Calu3 (cell line): ENCODE data around the gene SDC3. TPM values are rescaled to one million over a fixed set of nuclear protein-coding genes. Genes with fewer than 3 reads are reported as not detected.
A peak's percentile ranks its signal among the peaks of the same experiment; 100 is the strongest.

Experiments used
- BruUV-seq: library from RNA; stranded (reverse); fragments of 400-500 nt; replicated peaks from 2 replicates; lab custom pipeline; 2021; lab: Mats Ljungman, UMichigan
- CTCF ChIA-PET: fragments of 300-600 bp; sonication (Branson Sonifier 250); formaldehyde crosslinking; loops from one replicate; lab custom pipeline; 2022; ENCODE audit warnings: antibody characterized with exemption; lab: Charles Lee
- DNase-seq: peaks from one replicate; pipeline ENCODE4 v3.0.0; 2022
- H3K27ac Mint-ChIP-seq: one replicate; pipeline ENCODE4 v1.8.0; 2022; ENCODE audit warnings: mixed read lengths; ENCODE audit not compliant: unreplicated experiment
- H3K27me3 Mint-ChIP-seq: one replicate; pipeline ENCODE4 v1.8.0; 2022; ENCODE audit warnings: mixed read lengths; ENCODE audit not compliant: unreplicated experiment
- H3K36me3 Mint-ChIP-seq: one replicate; pipeline ENCODE4 v1.8.0; 2022; ENCODE audit warnings: mild to moderate bottlenecking, moderate library complexity, mixed read lengths; ENCODE audit not compliant: insufficient read depth, unreplicated experiment
- H3K4me1 Mint-ChIP-seq: one replicate; pipeline ENCODE4 v1.8.0; 2022; ENCODE audit warnings: mild to moderate bottlenecking, low read depth, mixed read lengths; ENCODE audit not compliant: unreplicated experiment
- H3K4me3 Mint-ChIP-seq: one replicate; pipeline ENCODE4 v1.8.0; 2022; ENCODE audit warnings: mild to moderate bottlenecking, low read depth, moderate library complexity, mixed read lengths; ENCODE audit not compliant: unreplicated experiment
- H3K9me3 Mint-ChIP-seq: one replicate; pipeline ENCODE4 v1.8.0; 2022; ENCODE audit warnings: low read depth, mixed read lengths; ENCODE audit not compliant: unreplicated experiment
- intact Hi-C: fragments of 100-400 bp; cut with micrococcal nuclease; formaldehyde crosslinking; loops from one replicate; pipeline ENCODE4 v1.10.0; 2022; ENCODE audit not compliant: unreplicated experiment
- total RNA-seq: library from RNA; stranded (reverse); gene quantifications from 2 replicates; pipeline ENCODE4 v1.2.3, GENCODE V29; 2022
- TF ChIP-seq, protein P1 (sequence below): fragments of 200-600 bp; IDR thresholded peaks from one replicate; pipeline ENCODE4 v1.8.0; 2022; ENCODE audit warnings: antibody characterized with exemption; ENCODE audit not compliant: unreplicated experiment

SDC3 gene
- total RNA-seq, 1 experiment from 2014 or later: 15.0 TPM

DNA sequence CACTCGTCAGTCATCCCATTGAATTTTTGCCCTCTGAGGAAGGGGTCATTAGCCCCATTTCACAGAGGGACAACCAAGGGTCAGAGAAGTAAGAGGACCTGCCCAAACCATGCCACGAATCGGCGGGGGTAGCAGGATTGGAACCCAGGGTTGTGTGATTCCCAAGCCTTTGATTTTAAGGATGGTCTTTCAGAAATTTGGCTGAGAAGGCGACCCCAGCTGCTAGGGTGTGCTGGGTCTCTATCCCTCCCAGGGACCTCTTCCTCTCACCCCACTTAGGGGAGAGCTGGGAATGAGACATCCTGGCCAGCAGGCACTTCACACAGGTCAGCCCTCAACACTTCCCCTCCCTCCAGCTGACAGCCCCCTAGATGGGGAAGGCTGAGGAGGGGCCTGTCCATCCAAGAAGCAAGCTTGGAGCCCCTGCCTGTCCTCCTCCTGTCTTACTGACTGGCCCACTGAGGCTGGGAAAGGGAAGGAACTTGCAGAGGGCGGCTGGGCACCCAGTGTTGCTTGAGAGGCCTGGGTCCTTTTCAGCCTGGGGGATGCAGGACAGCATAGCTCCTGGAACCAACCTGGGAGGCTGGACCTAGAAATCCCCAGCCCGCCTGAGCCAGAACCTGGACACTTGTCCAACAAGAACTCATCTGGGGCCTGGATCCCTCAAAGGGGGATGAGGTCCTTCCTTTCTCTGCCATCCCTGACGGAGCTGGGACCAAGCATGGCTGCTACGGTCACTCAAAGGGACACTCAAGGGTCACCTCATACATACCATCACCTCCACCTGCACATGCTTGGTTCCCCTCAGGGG, 1.7 kb downstream of the SDC3 start:
- Mint-ChIP-seq H3K27ac (no peak overlapping the region), H3K9me3 (no peaks in the 10 kb centered on the region), H3K27me3 (peaks cover 8% of the 10 kb centered on the region), H3K4me3 (peak overlapping the region; percentile 68), H3K4me1 (peaks cover 20% of the 10 kb centered on the region), H3K36me3 (peaks cover 29% of the 10 kb centered on the region)
- DNase-seq: no peak
- TF ChIP-seq, protein P1, sequence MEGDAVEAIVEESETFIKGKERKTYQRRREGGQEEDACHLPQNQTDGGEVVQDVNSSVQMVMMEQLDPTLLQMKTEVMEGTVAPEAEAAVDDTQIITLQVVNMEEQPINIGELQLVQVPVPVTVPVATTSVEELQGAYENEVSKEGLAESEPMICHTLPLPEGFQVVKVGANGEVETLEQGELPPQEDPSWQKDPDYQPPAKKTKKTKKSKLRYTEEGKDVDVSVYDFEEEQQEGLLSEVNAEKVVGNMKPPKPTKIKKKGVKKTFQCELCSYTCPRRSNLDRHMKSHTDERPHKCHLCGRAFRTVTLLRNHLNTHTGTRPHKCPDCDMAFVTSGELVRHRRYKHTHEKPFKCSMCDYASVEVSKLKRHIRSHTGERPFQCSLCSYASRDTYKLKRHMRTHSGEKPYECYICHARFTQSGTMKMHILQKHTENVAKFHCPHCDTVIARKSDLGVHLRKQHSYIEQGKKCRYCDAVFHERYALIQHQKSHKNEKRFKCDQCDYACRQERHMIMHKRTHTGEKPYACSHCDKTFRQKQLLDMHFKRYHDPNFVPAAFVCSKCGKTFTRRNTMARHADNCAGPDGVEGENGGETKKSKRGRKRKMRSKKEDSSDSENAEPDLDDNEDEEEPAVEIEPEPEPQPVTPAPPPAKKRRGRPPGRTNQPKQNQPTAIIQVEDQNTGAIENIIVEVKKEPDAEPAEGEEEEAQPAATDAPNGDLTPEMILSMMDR: no peak
- intact Hi-C loops: loop anchor here (2.0 kb wide), 1 partner anchor 46 kb away; no protein-coding TSS in a partner anchor
- CTCF ChIA-PET: no interaction called here
- BruUV-seq: no TSS peak

GRCh38 chr1:30905916-30906620, 2.5 kb downstream of the SDC3 start:
- CTCF ChIA-PET: no interaction called here
- H3K36me3 Mint-ChIP-seq: peaks cover 29% of the 10 kb centered on the region
- peaks cover 8% of the 10 kb centered on the region for H3K27me3 Mint-ChIP-seq
- no peaks in the 10 kb centered on the region for H3K9me3 Mint-ChIP-seq
- H3K4me1 Mint-ChIP-seq: peaks cover 20% of the 10 kb centered on the region
- no peak overlapping the region for H3K27ac Mint-ChIP-seq
- intact Hi-C loops: loop anchor here (2.0 kb wide), 1 partner anchor 45 kb away; no protein-coding TSS in a partner anchor
- DNase-seq: no peak
- TF ChIP-seq, protein P1: no peak
- no TSS peak for BruUV-seq
- H3K4me3 Mint-ChIP-seq: no peak overlapping the region

- Mint-ChIP-seq H3K36me3 (peaks cover 28% of the 10 kb centered on the region), H3K4me1 (peaks cover 15% of the 10 kb centered on the region), H3K4me3 (no peak overlapping the region), H3K27ac (no peak overlapping the region), H3K9me3 (no peaks in the 10 kb centered on the region), H3K27me3 (peaks cover 8% of the 10 kb centered on the region)
- CTCF ChIA-PET: no interaction called here
- DNase-seq: no peak
- no TSS peak for BruUV-seq
- intact Hi-C loops: no loop called here
- TF ChIP-seq, protein P1: no peak
These were observed 3.2 kb downstream of the SDC3 start for GRCh38 chr1:30905403-30905802.

- peaks cover 8% of the 10 kb centered on the region for H3K27me3 Mint-ChIP-seq
These were observed 3.6 kb downstream of the SDC3 start for GRCh38 chr1:30904962-30905335.

More at GRCh38 chr1:30904962-30905335, 3.6 kb downstream of the SDC3 start:
- CTCF ChIA-PET: interaction anchor here (0.6 to 1.0 kb wide), 2 partner anchors 13 to 36 kb away, joined by 3 read pairs; no protein-coding TSS in a partner anchor
- Mint-ChIP-seq H3K9me3 (no peaks in the 10 kb centered on the region), H3K4me1 (peaks cover 10% of the 10 kb centered on the region), H3K36me3 (peaks cover 23% of the 10 kb centered on the region), H3K27ac (no peak overlapping the region), H3K4me3 (no peak overlapping the region)
- intact Hi-C loops: no loop called here
- TF ChIP-seq, protein P1: no peak
- no peak for DNase-seq
- BruUV-seq: no TSS peak
